ENCODE measurements around the gene SLC25A53.

GRCh38 chrX:104104676-104105075, 52.1 kb downstream of the SLC25A53 start:
- TF ChIP-seq HES4 (CRISPR knock-in tag; IDR thresholded peaks at IDR 0.05; ENCODE audit: borderline replicate concordance): no peak
- no peak for TF ChIP-seq BCL3 (CRISPR knock-in tag; IDR thresholded peaks at IDR 0.05)
- no peak for TF ChIP-seq CSRNP1 (CRISPR knock-in tag; IDR thresholded peaks at IDR 0.05)
